Measurements from ENCODE around the gene GPC5. TPM values are rescaled to one million over a fixed set of nuclear protein-coding genes. Genes with fewer than 3 reads are reported as not detected.
A peak's percentile ranks its signal among the peaks of the same experiment; 100 is the strongest.

Gene GPC5
- total RNA-seq, 2 donors from 2014 or later, result not detected

- Histone ChIP-seq H3K4me3 (no peak overlapping the region), H3K27ac (no peak overlapping the region), H3K27me3 (no peaks in the 10 kb centered on the region), H3K9me3 (no peaks in the 10 kb centered on the region), H3K4me1 (peaks cover 14% of the 10 kb centered on the region), H3K36me3 (replicated peaks in 1 of 2; ENCODE audit: insufficient read depth in 1 of 2, low read depth in 2 of 2) (no peaks in the 10 kb centered on the region)
- intact Hi-C loops (cut with DNase I), result no loop called here
- peak; percentile 62 for ATAC-seq
- WGBS, 2 donors, result 12 to 16% methylated on average over 6 of the region's 6 CpGs
- TF ChIP-seq CTCF (IDR thresholded peaks at IDR 0.05), result no peak
- no peak for TF ChIP-seq POLR2A (IDR thresholded peaks at IDR 0.05)
- no peak for DNase-seq
Observed at GRCh38 chr13:92103689-92104153, 705.3 kb downstream of the GPC5 start.

- no peak for ATAC-seq
- no peak for DNase-seq
- Histone ChIP-seq H3K27ac (no peak overlapping the region), H3K9me3 (no peaks in the 10 kb centered on the region), H3K4me1 (no peaks in the 10 kb centered on the region), H3K36me3 (replicated peaks in 1 of 2; ENCODE audit: insufficient read depth in 1 of 2, low read depth in 2 of 2) (no peaks in the 10 kb centered on the region), H3K4me3 (no peak overlapping the region), H3K27me3 (no peaks in the 10 kb centered on the region)
- intact Hi-C loops (cut with DNase I), result no loop called here
- TF ChIP-seq POLR2A (IDR thresholded peaks at IDR 0.05), result no peak
- TF ChIP-seq CTCF (IDR thresholded peaks at IDR 0.05), result no peak
- 72 to 78% methylated on average over 9 of the region's 9 CpGs for WGBS, 2 donors
Observed at GRCh38 chr13:92122186-92122853, 723.9 kb downstream of the GPC5 start.

GRCh38 chr13:92126399-92126798 is 728.0 kb downstream of the GPC5 start:
- Histone ChIP-seq H3K27ac (no peak overlapping the region), H3K9me3 (no peaks in the 10 kb centered on the region), H3K4me1 (no peaks in the 10 kb centered on the region), H3K36me3 (replicated peaks in 1 of 2; ENCODE audit: insufficient read depth in 1 of 2, low read depth in 2 of 2) (no peaks in the 10 kb centered on the region), H3K27me3 (no peaks in the 10 kb centered on the region), H3K4me3 (no peak overlapping the region)
- TF ChIP-seq POLR2A (IDR thresholded peaks at IDR 0.05) (no peak), CTCF (IDR thresholded peaks at IDR 0.05) (no peak)
- 36 to 42% methylated on average over 2 of the region's 2 CpGs for WGBS, 2 donors
- DNase-seq (no peak), ATAC-seq (no peak)
- intact Hi-C loops (cut with DNase I), result no loop called here

- H3K4me1 ChIP-seq, result no peaks in the 10 kb centered on the region
- no peaks in the 10 kb centered on the region for H3K27me3 ChIP-seq
- DNase-seq (no peak), ATAC-seq (no peak)
- H3K36me3 ChIP-seq (replicated peaks in 1 of 2; ENCODE audit: insufficient read depth in 1 of 2, low read depth in 2 of 2), result no peaks in the 10 kb centered on the region
- TF ChIP-seq CTCF (IDR thresholded peaks at IDR 0.05), result no peak
- TF ChIP-seq POLR2A (IDR thresholded peaks at IDR 0.05), result no peak
- H3K9me3 ChIP-seq, result no peaks in the 10 kb centered on the region
- WGBS, 2 donors, result 24 to 28% methylated on average over 7 of the region's 7 CpGs
- no peak overlapping the region for H3K27ac ChIP-seq
- intact Hi-C loops (cut with DNase I), result no loop called here
- H3K4me3 ChIP-seq, result no peak overlapping the region
Observed at GRCh38 chr13:92135509-92135908, 737.1 kb downstream of the GPC5 start.
